Measurements from ENCODE around the gene GPR171. TPM values are rescaled to one million over a fixed set of nuclear protein-coding genes. Genes with fewer than 3 reads are reported as not detected.

The GPR171 gene
- polyA plus RNA-seq, 3 donors = 0.22 to 0.50 (median 0.36) TPM

- DNase-seq (ENCODE audit: extremely low read depth in 1 of 11, low read depth in 9 of 11, low spot score in 4 of 11) = no peak
Observed at GRCh38 chr3:151154566-151154965, 48.5 kb downstream of the GPR171 start.

- DNase-seq (ENCODE audit: extremely low read depth in 1 of 11, low read depth in 9 of 11, low spot score in 4 of 11) = no peak
Observed at GRCh38 chr3:151152455-151153079, 50.4 kb downstream of the GPR171 start.

Other genes with a start within 250 kb of the GPR171 start
- not detected for gene CLRN1, start 230.5 kb downstream of the GPR171 start, polyA plus RNA-seq (ENCODE audit: insufficient read length in 3 of 3)
- 1 to 10 TPM; 1.8 to 2.6 (median 2.3) TPM for gene MED12L, start 117.6 kb downstream of the GPR171 start, polyA plus RNA-seq (ENCODE audit: insufficient read length in 3 of 3)
- gene P2RY14, start 75.3 kb upstream of the GPR171 start, polyA plus RNA-seq (ENCODE audit: insufficient read length in 3 of 3) = under 1 TPM; 0.39 to 0.85 (median 0.50) TPM
- gene GPR87, start 113.6 kb upstream of the GPR171 start, polyA plus RNA-seq (ENCODE audit: insufficient read length in 3 of 3) = not detected
- gene P2RY13, start 126.3 kb upstream of the GPR171 start, polyA plus RNA-seq (ENCODE audit: insufficient read length in 3 of 3) = 1 to 10 TPM in 2 of 3 donors, under 1 TPM in 1; 0.33 to 1.5 (median 1.5) TPM
- 1 to 10 TPM in 1 of 3 donors, under 1 TPM in 2; 0.56 to 1.1 (median 0.70) TPM for gene P2RY12, start 181.5 kb upstream of the GPR171 start, polyA plus RNA-seq (ENCODE audit: insufficient read length in 3 of 3)

Measured in renal cortex interstitium (tissue), 11 donors.